ENCODE data around the gene ATF6B. TPM values are rescaled to one million over a fixed set of nuclear protein-coding genes. Genes with fewer than 3 reads are reported as not detected.

The ATF6B gene
- total and polyA plus RNA-seq, 2 of the 13 experiments (the other 11 are each of a cell fraction or from before 2014, with no cell fraction given): 18.1 to 44.0 TPM

DNA sequence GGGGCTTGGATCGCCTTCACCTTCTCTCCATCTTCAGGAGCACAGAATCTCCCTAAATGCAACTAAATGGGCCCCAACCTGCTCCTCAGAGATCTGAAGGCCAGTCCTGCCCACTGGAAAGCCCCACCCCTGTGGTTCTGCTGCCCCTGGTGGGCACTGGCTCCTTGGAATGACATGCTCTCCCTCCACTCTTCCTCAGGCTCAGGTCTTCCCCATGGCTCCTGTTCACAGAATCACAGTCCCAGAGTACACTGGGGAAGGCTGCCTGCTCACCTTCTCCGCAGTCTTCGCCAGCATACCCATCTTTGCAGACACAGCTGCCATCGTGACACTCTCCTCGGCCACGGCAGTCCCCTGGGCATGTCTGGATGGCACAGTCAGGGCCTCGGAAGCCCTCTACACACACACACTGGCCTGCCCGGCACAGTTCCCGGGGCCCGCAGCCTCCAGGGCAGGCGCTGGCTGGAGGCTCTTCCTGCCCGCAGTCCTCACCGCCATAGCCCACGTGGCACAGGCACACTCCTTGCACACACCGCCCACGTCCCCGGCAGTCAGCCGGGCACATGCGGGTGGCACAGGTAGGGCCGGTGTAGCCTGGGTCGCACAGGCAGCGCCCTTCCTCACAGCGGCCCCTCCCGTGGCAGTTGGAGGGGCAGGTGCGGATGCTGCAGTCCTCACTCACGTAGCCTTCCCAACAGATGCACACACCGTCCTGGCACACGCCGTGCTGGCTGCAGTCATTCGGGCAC lies 32.5 kb downstream of the ATF6B start (continued):
- TF ChIP-seq BCL6 (CRISPR knock-in tag; IDR thresholded peaks at IDR 0.05): no peak
- TF ChIP-seq, protein P1, sequence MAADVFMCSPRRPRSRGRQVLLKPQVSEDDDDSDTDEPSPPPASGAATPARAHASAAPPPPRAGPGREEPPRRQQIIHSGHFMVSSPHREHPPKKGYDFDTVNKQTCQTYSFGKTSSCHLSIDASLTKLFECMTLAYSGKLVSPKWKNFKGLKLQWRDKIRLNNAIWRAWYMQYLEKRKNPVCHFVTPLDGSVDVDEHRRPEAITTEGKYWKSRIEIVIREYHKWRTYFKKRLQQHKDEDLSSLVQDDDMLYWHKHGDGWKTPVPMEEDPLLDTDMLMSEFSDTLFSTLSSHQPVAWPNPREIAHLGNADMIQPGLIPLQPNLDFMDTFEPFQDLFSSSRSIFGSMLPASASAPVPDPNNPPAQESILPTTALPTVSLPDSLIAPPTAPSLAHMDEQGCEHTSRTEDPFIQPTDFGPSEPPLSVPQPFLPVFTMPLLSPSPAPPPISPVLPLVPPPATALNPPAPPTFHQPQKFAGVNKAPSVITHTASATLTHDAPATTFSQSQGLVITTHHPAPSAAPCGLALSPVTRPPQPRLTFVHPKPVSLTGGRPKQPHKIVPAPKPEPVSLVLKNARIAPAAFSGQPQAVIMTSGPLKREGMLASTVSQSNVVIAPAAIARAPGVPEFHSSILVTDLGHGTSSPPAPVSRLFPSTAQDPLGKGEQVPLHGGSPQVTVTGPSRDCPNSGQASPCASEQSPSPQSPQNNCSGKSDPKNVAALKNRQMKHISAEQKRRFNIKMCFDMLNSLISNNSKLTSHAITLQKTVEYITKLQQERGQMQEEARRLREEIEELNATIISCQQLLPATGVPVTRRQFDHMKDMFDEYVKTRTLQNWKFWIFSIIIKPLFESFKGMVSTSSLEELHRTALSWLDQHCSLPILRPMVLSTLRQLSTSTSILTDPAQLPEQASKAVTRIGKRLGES (CRISPR knock-in tag; IDR thresholded peaks at IDR 0.05; ENCODE audit: borderline replicate concordance): no peak
- TF ChIP-seq MZF1 (CRISPR knock-in tag; IDR thresholded peaks at IDR 0.05; ENCODE audit: borderline replicate concordance): no peak
- 0 out of 2 replicates have a peak, but pooled peaks have one; percentile 5 for TF ChIP-seq HDAC1 (CRISPR knock-in tag; IDR thresholded peaks at IDR 0.05)
- no peak for TF ChIP-seq ZNF543 (CRISPR knock-in tag; IDR thresholded peaks at IDR 0.05)
- no peak for TF ChIP-seq CENPT (CRISPR knock-in tag; IDR thresholded peaks at IDR 0.05; ENCODE audit: low read depth)

DNA sequence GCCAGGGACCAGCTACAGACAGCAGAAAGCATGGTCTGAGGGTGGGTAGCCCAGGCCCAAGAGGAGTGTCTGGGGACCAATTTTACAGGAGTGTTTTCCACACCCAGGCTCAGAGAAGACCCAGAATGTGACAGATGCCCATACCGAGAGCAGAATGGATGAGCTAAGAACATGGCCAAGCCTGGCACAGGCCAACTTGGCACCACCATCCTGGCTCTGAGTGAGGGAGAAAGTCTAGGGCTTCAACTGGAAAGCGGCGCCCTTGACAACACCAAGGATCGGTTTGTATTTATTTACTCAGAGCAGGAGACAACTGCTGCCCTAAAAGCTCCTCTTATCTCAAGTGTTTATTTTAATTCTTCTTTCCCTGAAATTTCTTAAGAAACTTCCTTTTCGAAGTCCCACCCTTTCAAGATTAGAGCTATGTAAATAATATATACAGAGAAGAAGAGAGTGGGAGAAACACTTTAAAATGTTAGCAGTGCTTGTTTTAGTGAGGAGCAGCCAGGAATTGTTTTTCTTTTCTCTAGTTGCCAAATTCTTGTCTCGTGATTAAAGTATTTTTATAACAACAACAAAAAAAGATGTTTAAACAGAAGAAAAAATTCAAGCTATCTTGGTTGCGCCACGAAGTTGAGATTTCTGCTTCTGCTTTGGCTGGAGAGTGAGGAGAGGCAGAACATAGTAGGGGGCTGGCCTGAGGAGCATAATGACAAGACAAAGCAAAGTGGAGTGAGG lies 35.1 kb downstream of the ATF6B start:
- POLR2A ChIA-PET: no interaction called here
- intact Hi-C loops (cut with micrococcal nuclease; ENCODE audit: unreplicated experiment): no loop called here
- no peak for ATAC-seq
- no peak overlapping the region for H3K4me3 ChIP-seq (replicated peaks in 1 of 3; ENCODE audit: insufficient read depth in 1 of 3, low read depth in 2 of 3, low read length in 3 of 3)
- no peak overlapping the region for H3K27ac ChIP-seq (ENCODE audit: extremely low read length, insufficient read depth, low read length)
- CTCF ChIA-PET (ENCODE audit: low intra/inter-chr PET ratio, low total read pairs): no interaction called here
- WGBS (ENCODE audit: low lambda C conversion rate): 22% methylated on average over 7 of the region's 8 CpGs
- H3K9me3 ChIP-seq (ENCODE audit: low read length): no peaks in the 10 kb centered on the region
- H3K27me3 ChIP-seq (ENCODE audit: control insufficient read depth in 1 of 2, insufficient read depth in 2 of 2, low read length in 2 of 2): peaks cover 19 to 54% of the 10 kb centered on the region in 2 experiments
- in situ Hi-C loops (cut with HindIII; ENCODE audit: extremely low pct_ligation_motif_present, low pct_unique_long_range_greater_than_20kb): loop anchor here (25.0 kb wide), 1 partner anchor 694 kb away; no protein-coding TSS in a partner anchor
- DNase-seq (ENCODE audit: low spot score): no peak
- H4K20me1 ChIP-seq (ENCODE audit: insufficient read depth, low read length): no peaks in the 10 kb centered on the region
- TF ChIP-seq ZNF337 (CRISPR knock-in tag; IDR thresholded peaks at IDR 0.05; ENCODE audit: borderline replicate concordance, low read depth) (no peak), SALL2 (CRISPR knock-in tag; IDR thresholded peaks at IDR 0.05) (no peak)
- TF ChIP-seq, protein P2, sequence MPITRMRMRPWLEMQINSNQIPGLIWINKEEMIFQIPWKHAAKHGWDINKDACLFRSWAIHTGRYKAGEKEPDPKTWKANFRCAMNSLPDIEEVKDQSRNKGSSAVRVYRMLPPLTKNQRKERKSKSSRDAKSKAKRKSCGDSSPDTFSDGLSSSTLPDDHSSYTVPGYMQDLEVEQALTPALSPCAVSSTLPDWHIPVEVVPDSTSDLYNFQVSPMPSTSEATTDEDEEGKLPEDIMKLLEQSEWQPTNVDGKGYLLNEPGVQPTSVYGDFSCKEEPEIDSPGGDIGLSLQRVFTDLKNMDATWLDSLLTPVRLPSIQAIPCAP (CRISPR knock-in tag; IDR thresholded peaks at IDR 0.05; ENCODE audit: low read depth): no peak
- peaks cover 30% of the 10 kb centered on the region for H3K4me1 ChIP-seq (ENCODE audit: insufficient read depth, low read length)
- no TSS peak for BruUV-seq (replicated peaks)
- FAIRE-seq: no peak
- H3K36me3 ChIP-seq (replicated peaks in 1 of 2; ENCODE audit: control insufficient read depth in 1 of 2, insufficient read depth in 2 of 2, low read length in 2 of 2): no peaks in the 10 kb centered on the region
- H3K79me2 ChIP-seq (ENCODE audit: insufficient read depth, low read length): no peaks in the 10 kb centered on the region
- H3K9ac ChIP-seq (ENCODE audit: insufficient read depth, low read depth, low read length): no peak overlapping the region
- no peak overlapping the region for H3K4me2 ChIP-seq (ENCODE audit: low read depth, low read length)
- no peak overlapping the region for H2AFZ ChIP-seq (ENCODE audit: low read length)

All from HepG2 (cell line).